Stimulated activated memory B cell treated with anti-CD40 and anti-IgM and Interleukin-4, amounts not matched to agents 10 μg/mL and 1 μg/mL and 100 μg/mL, for 72 hours (primary cell): ENCODE data around the gene ZNF574.

Experiments
- ATAC-seq: fragments of 150-1000 bp; cut with Tn5 transposase; 2 replicates; pipeline ENCODE4 v1.10.0; 2021
- H3K27ac Mint-ChIP-seq: one replicate; pipeline ENCODE4 v1.8.0; 2022; ENCODE audit warnings: mild to moderate bottlenecking, mixed read lengths
- H3K27me3 Mint-ChIP-seq: one replicate; pipeline ENCODE4 v1.8.0; 2022; ENCODE audit warnings: mixed read lengths
- H3K36me3 Mint-ChIP-seq: one replicate; pipeline ENCODE4 v1.8.0; 2022; ENCODE audit warnings: mixed read lengths
- H3K4me1 Mint-ChIP-seq: one replicate; pipeline ENCODE4 v1.8.0; 2022; ENCODE audit warnings: mixed read lengths
- H3K4me3 Mint-ChIP-seq: one replicate; pipeline ENCODE4 v1.8.0; 2022; ENCODE audit warnings: mild to moderate bottlenecking, moderate library complexity, mixed read lengths
- H3K9me3 Mint-ChIP-seq: one replicate; pipeline ENCODE4 v1.8.0; 2022; ENCODE audit warnings: mixed read lengths

The ZNF574 gene

GRCh38 chr19:42086188-42086736 is 10.3 kb downstream of the ZNF574 start:
- Mint-ChIP-seq H3K27me3 (no peaks in the 10 kb centered on the region), H3K9me3 (no peaks in the 10 kb centered on the region), H3K27ac (peak overlapping the region; percentile 62), H3K36me3 (peaks cover 37% of the 10 kb centered on the region), H3K4me3 (peak overlapping the region; percentile 5), H3K4me1 (peaks cover 66% of the 10 kb centered on the region)
- ATAC-seq = no peak

GRCh38 chr19:42086770-42087550 is 11.0 kb downstream of the ZNF574 start:
- H3K27ac Mint-ChIP-seq = peak overlapping the region; percentile 42
- H3K36me3 Mint-ChIP-seq = peaks cover 36% of the 10 kb centered on the region
- no peak overlapping the region for H3K4me3 Mint-ChIP-seq
- H3K27me3 Mint-ChIP-seq = no peaks in the 10 kb centered on the region
- ATAC-seq = peak; percentile 9
- peaks cover 65% of the 10 kb centered on the region for H3K4me1 Mint-ChIP-seq
- H3K9me3 Mint-ChIP-seq = no peaks in the 10 kb centered on the region

- ATAC-seq = no peak
- Mint-ChIP-seq H3K9me3 (no peaks in the 10 kb centered on the region), H3K4me1 (peaks cover 72% of the 10 kb centered on the region), H3K27me3 (no peaks in the 10 kb centered on the region), H3K4me3 (peak overlapping the region; percentile 51), H3K36me3 (peaks cover 39% of the 10 kb centered on the region), H3K27ac (peak overlapping the region; percentile 60)
Observed at GRCh38 chr19:42088471-42089190, 12.7 kb downstream of the ZNF574 start.

GRCh38 chr19:42089191-42089750 is 13.3 kb downstream of the ZNF574 start:
- Mint-ChIP-seq H3K27me3 (no peaks in the 10 kb centered on the region), H3K36me3 (peaks cover 39% of the 10 kb centered on the region), H3K4me3 (peak overlapping the region; percentile 33), H3K9me3 (no peaks in the 10 kb centered on the region), H3K27ac (peak overlapping the region; percentile 60), H3K4me1 (peaks cover 79% of the 10 kb centered on the region)
- ATAC-seq = no peak

GRCh38 chr19:42089772-42090171 is 13.8 kb downstream of the ZNF574 start:
- Mint-ChIP-seq H3K27me3 (no peaks in the 10 kb centered on the region), H3K27ac (peak overlapping the region; percentile 78), H3K4me1 (peaks cover 84% of the 10 kb centered on the region), H3K9me3 (no peaks in the 10 kb centered on the region), H3K4me3 (no peak overlapping the region), H3K36me3 (peaks cover 44% of the 10 kb centered on the region)
- ATAC-seq = no peak

GRCh38 chr19:42090672-42091071 is 14.7 kb downstream of the ZNF574 start:
- H3K27ac Mint-ChIP-seq = peak overlapping the region; percentile 78
- no peaks in the 10 kb centered on the region for H3K27me3 Mint-ChIP-seq
- peaks cover 53% of the 10 kb centered on the region for H3K36me3 Mint-ChIP-seq
- no peaks in the 10 kb centered on the region for H3K9me3 Mint-ChIP-seq
- peak; percentile 39 for ATAC-seq
- peaks cover 81% of the 10 kb centered on the region for H3K4me1 Mint-ChIP-seq
- H3K4me3 Mint-ChIP-seq = peak overlapping the region; percentile 1

- H3K36me3 Mint-ChIP-seq = peaks cover 54% of the 10 kb centered on the region
- peak overlapping the region; percentile 78 for H3K27ac Mint-ChIP-seq
- no peak overlapping the region for H3K4me3 Mint-ChIP-seq
- no peaks in the 10 kb centered on the region for H3K9me3 Mint-ChIP-seq
- ATAC-seq = no peak
- H3K4me1 Mint-ChIP-seq = peaks cover 74% of the 10 kb centered on the region
- H3K27me3 Mint-ChIP-seq = no peaks in the 10 kb centered on the region
Observed at GRCh38 chr19:42091300-42091699, 15.3 kb downstream of the ZNF574 start.

GRCh38 chr19:42091742-42092141 is 15.8 kb downstream of the ZNF574 start:
- H3K4me1 Mint-ChIP-seq = peaks cover 73% of the 10 kb centered on the region
- ATAC-seq = no peak
- peak overlapping the region; percentile 78 for H3K27ac Mint-ChIP-seq
- H3K4me3 Mint-ChIP-seq = no peak overlapping the region
- peaks cover 59% of the 10 kb centered on the region for H3K36me3 Mint-ChIP-seq
- H3K9me3 Mint-ChIP-seq = no peaks in the 10 kb centered on the region
- no peaks in the 10 kb centered on the region for H3K27me3 Mint-ChIP-seq

GRCh38 chr19:42092350-42092749 is 16.4 kb downstream of the ZNF574 start:
- peaks cover 68% of the 10 kb centered on the region for H3K4me1 Mint-ChIP-seq
- H3K27me3 Mint-ChIP-seq = no peaks in the 10 kb centered on the region
- H3K9me3 Mint-ChIP-seq = no peaks in the 10 kb centered on the region
- no peak for ATAC-seq
- H3K27ac Mint-ChIP-seq = peak overlapping the region; percentile 78
- peak overlapping the region; percentile 46 for H3K4me3 Mint-ChIP-seq
- H3K36me3 Mint-ChIP-seq = peaks cover 61% of the 10 kb centered on the region

- Mint-ChIP-seq H3K36me3 (peaks cover 61% of the 10 kb centered on the region), H3K27me3 (no peaks in the 10 kb centered on the region), H3K9me3 (no peaks in the 10 kb centered on the region), H3K27ac (peak overlapping the region; percentile 56), H3K4me3 (no peak overlapping the region), H3K4me1 (peaks cover 56% of the 10 kb centered on the region)
- no peak for ATAC-seq
Observed at GRCh38 chr19:42093505-42093904, 17.5 kb downstream of the ZNF574 start.

- Mint-ChIP-seq H3K36me3 (peaks cover 61% of the 10 kb centered on the region), H3K4me3 (no peak overlapping the region), H3K4me1 (peaks cover 52% of the 10 kb centered on the region), H3K27ac (peak overlapping the region; percentile 56), H3K9me3 (no peaks in the 10 kb centered on the region), H3K27me3 (no peaks in the 10 kb centered on the region)
- no peak for ATAC-seq
Observed at GRCh38 chr19:42093926-42094325, 18.0 kb downstream of the ZNF574 start.

GRCh38 chr19:42095142-42095813 is 19.3 kb downstream of the ZNF574 start:
- H3K9me3 Mint-ChIP-seq = no peaks in the 10 kb centered on the region
- H3K27ac Mint-ChIP-seq = peak overlapping the region; percentile 56
- H3K36me3 Mint-ChIP-seq = peaks cover 61% of the 10 kb centered on the region
- no peaks in the 10 kb centered on the region for H3K27me3 Mint-ChIP-seq
- H3K4me3 Mint-ChIP-seq = no peak overlapping the region
- H3K4me1 Mint-ChIP-seq = peaks cover 46% of the 10 kb centered on the region
- ATAC-seq = no peak

GRCh38 chr19:42095814-42096230 is 19.9 kb downstream of the ZNF574 start:
- ATAC-seq = no peak
- H3K27ac Mint-ChIP-seq = no peak overlapping the region
- H3K4me3 Mint-ChIP-seq = no peak overlapping the region
- H3K4me1 Mint-ChIP-seq = peaks cover 41% of the 10 kb centered on the region
- H3K27me3 Mint-ChIP-seq = no peaks in the 10 kb centered on the region
- peaks cover 55% of the 10 kb centered on the region for H3K36me3 Mint-ChIP-seq
- H3K9me3 Mint-ChIP-seq = no peaks in the 10 kb centered on the region

- no peak overlapping the region for H3K27ac Mint-ChIP-seq
- peaks cover 36% of the 10 kb centered on the region for H3K4me1 Mint-ChIP-seq
- H3K36me3 Mint-ChIP-seq = peaks cover 55% of the 10 kb centered on the region
- H3K27me3 Mint-ChIP-seq = no peaks in the 10 kb centered on the region
- H3K4me3 Mint-ChIP-seq = no peak overlapping the region
- no peaks in the 10 kb centered on the region for H3K9me3 Mint-ChIP-seq
- no peak for ATAC-seq
Observed at GRCh38 chr19:42096255-42096837, 20.4 kb downstream of the ZNF574 start.
